GM21576 (cell line): ENCODE results near the gene AKAP9.
"Not testable (repeated sequence)": the region's sequence is repeated elsewhere in the genome, so short reads cannot be mapped to it uniquely, and the experiment has no call there.

Source experiments
- ATAC-seq: cut with Tn5 transposase; IDR thresholded peaks from one replicate; pipeline ENCODE4 v1.9.1; 2021; ENCODE audit warnings: mild to moderate bottlenecking, moderate library complexity; ENCODE audit not compliant: unreplicated experiment

The AKAP9 gene

DNA sequence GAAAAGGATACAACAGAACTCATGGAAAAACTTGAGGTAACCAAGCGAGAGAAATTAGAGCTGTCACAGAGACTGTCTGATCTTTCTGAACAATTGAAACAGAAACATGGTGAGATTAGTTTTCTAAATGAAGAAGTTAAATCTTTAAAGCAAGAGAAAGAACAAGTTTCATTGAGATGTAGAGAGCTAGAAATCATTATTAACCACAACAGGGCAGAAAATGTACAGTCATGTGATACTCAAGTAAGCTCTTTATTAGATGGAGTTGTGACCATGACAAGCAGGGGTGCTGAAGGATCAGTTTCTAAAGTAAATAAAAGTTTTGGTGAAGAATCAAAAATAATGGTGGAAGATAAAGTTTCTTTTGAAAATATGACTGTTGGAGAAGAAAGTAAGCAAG is 62.1 kb downstream of the AKAP9 start:
- no peak for ATAC-seq

DNA sequence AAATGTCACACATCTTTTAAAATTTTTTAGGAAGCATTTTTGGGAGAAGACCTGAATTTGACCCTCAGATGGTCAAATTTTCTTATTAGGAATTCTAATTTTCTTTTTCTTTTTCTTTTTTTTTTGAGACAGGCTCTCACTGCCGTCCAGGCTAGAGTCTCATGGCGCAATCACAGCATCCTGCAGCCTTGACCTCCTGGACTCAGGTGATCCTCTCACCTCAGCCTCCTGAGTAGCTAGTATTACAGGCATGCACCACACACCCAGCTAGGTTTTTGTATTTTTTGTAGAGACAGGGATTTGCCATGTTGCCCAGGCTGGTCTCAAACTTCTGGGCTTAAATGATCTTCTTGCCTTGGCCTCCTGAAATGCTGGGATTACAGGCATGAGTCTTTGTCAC is 65.4 kb downstream of the AKAP9 start:
- no peak for ATAC-seq

DNA sequence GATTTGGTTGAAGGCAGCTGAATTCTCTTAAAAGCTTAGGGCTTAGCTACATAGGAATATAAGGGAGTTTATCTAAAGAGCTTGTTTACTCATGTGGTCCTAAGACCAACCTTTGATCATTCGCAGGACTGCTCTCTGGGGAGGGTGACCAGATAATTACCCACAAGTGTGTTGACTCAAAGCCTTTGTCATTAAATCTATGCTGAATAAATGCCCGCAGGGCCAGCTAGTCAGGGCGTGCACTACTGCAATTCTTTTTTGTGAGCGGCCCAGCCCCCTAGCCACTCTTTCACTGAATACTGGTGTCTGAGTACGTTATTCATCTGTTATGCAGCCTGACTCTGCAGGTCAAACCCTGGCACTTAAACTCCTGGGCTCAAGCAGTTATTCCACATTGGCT is 69.6 kb downstream of the AKAP9 start:
- no peak for ATAC-seq

DNA sequence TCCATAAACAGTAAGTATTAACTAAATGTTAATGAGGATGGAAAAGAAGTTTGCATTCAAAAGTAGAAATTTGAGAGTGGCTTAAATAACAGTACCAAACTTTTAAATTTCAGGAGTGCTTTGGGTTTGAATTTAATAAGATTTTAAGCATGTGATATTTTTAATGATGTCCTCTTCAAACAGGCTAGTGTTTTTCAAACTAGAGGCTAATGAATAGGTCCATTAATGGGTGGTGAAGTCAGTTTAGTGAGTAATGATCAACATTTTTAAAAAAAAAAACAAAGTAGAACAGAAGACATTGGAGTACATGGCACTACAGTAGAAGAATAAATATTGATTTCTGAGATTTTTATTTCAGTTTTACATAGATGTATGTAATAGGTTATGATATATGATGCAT is 72.9 kb downstream of the AKAP9 start:
- ATAC-seq = no peak

DNA sequence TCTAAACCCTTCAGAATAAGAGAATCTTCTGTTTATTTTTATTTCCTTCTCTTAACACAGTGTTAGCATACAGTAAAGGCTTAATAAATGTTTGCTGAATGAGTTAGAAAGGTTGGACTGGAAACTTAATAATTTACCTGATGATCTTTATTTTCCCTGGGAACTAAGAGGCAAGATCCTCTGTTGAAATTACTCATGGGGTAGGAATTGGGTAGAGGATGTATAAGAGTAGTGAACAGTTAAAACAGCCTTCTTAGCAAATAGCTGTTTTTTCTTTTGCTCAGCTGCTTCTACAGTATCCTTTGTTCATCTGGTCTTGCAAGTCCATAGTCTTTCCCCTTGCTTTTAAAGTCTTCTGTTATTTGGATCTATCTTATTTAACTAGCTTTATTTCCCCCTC is 80.0 kb downstream of the AKAP9 start:
- no peak for ATAC-seq

DNA sequence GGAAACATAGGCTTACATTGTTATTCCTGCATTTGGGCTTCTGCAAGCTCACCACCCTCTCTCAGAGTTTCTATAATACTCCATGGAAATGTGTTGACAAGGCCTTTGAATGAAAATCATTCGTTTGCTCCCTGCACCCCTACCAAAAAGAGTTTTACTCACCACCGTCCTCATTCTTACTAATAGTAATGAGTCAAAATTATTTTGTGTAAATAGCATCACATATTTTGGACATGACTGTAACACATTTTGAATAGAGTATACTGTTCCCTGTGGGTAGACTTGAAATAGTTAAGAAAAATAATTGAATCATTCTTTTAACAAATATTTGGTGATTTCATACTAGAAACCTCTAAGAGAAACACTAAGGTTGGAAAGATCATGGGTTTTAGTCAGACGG is 84.6 kb downstream of the AKAP9 start:
- ATAC-seq = no peak

DNA sequence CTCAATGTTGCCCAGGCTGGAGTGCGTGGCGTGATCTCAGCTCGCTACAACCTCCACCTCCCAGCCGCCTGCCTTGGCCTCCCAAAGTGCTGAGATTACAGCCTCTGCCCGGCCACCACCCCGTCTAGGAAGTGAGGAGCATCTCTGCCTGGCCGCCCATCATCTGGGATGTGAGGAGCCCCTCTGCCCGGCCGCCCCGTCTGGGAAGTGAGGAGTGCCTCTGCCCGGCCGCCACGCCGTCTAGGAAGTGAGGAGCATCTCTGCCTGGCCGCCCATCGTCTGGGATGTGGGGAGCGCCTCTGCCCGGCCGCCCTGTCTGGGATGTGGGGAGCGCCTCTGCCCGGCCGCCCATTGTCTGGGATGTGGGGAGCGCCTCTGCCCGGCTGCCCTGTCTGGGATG is 86.0 kb downstream of the AKAP9 start:
- ATAC-seq = not testable (repeated sequence)

DNA sequence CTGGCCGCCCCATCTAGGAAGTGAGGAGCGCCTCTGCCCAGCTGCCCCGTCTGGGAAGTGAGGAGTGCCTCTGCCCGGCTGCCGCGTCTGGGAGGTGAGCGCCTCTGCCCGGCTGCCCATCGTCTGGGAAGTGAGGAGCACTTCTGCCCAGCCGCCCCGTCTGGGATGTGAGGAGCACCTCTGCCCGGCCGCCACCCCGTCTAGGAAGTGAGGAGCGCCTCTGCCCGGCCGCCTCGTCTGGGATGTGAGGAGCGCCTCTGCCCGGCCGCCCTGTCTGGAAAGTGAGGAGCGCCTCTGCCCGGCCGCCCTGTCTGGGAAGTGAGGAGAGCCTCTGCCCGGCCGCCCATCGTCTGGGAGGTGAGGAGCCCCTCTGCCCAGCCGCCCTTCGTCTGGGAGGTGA is 86.5 kb downstream of the AKAP9 start:
- ATAC-seq = not testable (repeated sequence)

DNA sequence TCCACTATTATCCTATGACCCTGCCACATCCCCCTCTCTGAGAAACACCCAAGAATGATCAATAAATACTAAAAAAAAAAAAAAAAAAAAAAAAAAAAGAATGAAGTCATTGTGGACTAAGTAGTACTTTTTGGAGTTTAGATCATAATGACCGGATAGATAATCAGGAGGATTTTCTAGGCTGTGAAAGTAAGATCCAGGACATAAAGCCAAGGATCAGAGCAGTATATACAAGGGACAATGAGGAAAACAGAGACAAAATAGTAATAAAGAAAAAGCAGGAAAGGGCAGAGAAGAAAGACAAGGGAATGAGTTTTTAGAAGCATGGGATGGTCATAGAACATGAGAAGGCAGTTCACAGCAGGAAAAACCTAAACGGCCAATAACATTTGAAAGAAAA is 87.6 kb downstream of the AKAP9 start:
- no peak for ATAC-seq

DNA sequence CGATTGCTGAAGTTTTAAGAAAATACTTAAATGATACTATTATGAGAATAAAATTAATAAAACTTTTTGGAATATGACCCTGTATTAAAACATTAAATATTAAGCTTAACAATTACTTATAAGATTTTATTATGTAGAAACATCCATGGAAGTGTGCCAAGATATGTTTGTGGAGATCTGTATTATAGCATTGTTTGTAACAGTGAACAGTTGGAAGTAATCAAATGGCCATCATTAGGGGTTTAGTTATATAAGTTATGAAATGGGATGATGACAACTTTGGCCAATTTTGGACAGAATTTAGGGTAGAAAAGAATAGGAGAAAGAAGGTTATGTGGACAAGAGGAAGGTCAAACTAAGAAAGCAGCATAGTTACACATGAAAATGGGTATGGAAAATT is 88.0 kb downstream of the AKAP9 start:
- ATAC-seq = no peak

DNA sequence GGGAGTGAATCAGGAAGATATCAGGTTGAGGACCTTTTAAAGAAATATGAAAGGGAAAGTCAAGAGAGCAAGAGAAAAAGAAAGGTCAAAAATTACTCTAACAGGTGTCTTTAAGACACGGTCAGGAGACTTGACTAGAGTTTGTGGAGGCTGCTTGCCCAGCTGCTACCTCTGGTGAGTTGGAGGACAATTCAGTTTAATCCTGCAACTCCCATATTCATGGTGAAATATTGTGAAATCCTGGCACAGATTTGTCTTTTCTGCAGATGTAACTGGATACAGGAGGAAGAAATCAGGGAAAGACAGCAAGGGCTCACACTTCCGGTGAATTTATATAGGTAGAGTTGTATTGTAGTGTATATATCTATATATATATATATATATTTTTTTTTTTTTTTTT is 93.5 kb downstream of the AKAP9 start:
- no peak for ATAC-seq

DNA sequence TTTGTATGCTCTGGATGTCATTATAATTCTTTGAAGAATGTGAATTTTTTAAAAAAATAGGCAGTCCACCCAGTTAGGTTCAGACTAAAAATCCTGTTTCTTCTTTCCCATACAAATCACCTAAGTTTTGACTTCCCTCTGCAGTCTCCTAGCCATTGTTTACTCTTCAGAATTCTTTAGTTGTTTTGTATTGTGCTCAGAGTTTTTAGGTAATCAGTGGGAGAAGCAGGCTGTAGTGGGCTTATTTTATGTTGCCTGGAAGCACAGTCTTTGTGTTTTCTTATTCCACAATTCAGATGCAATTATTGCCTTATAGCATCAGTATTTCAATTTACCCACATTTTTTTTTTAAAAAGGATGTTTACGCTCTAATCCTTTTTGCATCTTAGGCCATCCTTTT is 94.9 kb downstream of the AKAP9 start:
- ATAC-seq = no peak

DNA sequence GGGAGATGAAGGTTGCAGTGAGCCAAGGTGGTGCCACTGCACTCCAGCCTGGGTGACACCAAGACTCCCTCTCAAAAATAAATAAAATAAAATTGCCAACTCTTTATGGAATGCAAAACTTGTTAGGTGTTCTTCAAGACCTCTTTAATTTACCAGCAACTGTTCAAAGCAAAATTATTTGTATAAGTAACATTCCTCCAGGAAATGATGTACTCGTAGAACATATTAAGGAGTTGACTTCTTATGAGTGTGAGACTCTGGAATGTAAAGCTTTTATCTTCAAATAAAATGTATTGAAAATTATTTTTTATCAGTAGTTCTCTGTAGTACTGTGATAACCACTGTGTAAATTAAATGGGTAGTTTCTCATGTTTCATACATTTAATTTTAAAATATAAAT is 99.2 kb downstream of the AKAP9 start:
- ATAC-seq = no peak

DNA sequence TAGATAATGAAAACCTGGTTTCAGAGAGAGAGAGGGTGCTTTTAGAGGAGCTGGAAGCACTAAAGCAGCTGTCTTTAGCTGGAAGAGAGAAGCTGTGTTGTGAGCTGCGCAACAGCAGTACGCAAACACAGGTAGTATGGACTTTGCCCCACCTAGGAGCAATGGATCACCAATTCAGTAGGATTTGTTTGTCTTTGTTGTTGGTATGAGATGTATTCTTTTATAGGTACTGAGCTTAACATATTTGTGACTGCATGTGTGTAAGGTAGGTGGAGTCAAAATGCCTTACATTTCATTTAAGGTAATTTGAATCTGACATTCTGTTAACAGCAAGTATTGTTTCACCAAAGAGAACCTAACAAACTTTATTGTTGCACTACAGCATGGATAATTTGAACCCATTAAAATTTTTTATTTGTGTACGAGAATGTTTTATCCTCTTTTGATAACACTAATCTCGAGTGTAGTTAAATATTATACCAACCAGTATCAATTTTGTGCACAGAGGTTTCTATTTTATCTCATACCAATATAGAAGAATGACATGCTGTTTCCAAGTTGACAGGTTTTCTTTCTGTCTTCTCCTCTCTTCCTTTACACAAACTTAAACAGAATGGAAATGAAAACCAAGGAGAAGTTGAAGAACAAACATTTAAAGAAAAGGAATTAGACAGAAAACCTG is 101.5 kb downstream of the AKAP9 start:
- ATAC-seq = no peak

DNA sequence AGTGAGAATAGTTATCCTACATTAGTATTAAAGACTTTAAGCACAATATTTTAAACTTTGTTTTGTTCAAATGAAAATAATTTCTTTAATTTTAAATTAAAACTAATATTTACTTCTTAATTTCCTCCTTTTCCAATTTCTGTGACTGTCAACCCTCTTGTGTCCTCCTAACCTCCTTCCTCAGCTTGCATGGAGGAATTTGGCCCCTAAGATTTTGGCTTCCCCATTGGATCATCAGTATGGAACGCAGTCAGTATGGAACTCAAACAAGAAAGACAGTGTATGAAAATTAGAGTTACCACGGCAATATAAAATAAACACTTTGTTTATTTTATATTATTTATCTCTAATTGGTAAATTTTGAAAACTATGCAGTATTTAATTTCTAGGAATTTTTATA is 102.4 kb downstream of the AKAP9 start:
- ATAC-seq = no peak

DNA sequence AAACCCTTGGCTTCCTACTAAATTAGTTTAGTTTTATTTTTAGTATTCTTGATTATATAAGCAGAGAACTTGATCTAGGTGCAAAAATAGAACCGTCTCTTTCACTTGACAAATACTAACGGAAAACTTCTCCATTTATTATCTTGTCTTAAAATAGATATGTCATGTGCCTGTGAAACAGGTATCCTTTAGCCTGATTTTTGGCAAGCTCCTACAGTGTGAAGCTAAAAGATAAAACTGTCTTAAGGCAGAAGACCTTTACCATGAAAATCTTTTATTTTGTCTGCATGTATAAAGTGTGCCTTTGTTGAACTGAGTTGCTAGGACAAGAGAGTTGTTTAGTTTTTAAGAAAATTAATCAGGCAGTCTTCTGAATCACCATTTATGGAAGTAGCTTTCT is 103.0 kb downstream of the AKAP9 start:
- no peak for ATAC-seq

DNA sequence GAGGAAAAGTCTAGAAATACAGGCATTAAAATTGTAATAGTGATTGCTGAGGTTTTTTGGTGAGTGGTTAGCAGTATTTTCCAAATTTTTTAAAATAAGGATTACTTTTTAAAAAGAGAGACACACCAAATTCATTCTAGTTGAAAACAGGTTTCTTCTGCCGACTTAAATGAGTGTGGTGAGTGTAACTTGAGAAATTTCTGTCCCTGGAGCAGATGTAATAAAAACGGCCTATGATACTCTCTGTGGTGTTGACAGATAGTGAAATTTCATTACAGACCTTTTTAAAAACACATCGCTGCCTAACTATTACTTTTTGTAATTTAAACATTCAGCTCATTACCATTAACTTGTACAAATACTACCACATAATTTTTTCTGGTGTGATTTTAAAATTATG is 103.5 kb downstream of the AKAP9 start:
- ATAC-seq = no peak

DNA sequence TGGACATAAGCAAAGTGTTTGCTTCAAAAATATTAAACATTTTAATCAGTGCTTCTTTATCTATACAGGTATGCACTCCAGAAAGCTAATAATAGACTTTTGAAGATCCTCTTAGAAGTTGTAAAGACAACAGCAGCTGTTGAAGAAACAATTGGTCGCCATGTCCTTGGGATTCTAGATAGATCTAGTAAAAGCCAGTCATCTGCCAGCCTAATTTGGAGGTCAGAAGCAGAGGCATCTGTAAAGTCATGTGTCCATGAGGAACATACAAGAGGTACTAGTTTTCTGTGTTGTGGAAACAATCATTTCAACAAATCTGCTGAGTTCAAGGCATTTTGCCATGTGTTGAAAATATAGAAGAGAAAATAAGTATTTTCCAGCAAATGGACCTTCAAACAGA is 104.3 kb downstream of the AKAP9 start:
- ATAC-seq = no peak

DNA sequence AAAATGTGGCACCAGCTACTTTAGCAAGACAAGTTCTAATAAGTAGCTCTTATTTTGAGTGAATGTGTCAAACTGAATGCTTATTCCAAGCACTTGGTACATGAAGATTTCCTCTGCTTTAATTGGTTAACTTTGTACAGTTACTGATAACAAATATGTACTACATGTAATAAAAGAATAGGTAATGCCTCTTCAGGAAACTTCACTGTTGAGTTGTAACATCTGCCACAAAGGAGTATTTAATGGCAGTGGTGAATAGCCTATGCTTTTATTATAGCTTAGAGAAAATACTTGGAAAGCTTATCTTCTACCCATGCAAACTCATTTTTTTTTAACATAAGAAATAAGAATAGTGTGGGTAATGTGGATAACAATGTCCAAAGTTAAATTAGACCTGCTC is 111.0 kb downstream of the AKAP9 start:
- no peak for ATAC-seq

DNA sequence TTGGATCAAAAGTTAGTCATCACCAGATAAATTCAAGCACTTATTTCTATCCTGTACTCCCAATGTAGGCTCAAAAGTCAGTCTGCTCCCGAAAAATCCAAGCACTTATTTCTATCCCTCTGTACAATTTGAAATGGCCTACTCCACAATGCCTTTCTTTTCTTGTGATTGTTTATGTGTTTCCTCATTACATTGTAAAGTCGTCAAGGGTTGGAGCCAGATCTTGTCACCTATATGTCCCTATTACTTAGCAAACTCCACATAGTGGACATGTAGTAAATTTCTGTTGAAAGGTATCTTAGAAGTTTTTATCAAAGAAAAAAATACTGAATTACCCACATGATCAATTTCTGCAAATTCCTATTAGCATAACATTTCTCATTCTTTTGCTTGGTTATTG is 111.5 kb downstream of the AKAP9 start:
- no peak for ATAC-seq

DNA sequence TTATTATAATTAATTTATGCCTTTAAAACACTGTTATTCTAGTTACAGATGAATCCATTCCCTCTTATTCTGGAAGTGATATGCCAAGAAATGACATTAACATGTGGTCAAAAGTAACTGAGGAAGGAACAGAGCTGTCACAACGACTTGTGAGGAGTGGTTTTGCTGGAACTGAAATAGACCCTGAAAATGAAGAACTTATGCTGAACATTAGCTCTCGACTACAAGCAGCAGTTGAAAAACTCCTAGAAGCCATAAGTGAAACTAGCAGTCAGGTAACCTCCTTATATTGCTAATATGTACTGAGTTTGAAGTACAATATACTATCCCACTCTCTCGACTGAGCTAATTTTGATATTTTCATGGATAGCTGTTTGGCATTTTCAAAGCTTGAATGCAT is 112.0 kb downstream of the AKAP9 start:
- no peak for ATAC-seq

DNA sequence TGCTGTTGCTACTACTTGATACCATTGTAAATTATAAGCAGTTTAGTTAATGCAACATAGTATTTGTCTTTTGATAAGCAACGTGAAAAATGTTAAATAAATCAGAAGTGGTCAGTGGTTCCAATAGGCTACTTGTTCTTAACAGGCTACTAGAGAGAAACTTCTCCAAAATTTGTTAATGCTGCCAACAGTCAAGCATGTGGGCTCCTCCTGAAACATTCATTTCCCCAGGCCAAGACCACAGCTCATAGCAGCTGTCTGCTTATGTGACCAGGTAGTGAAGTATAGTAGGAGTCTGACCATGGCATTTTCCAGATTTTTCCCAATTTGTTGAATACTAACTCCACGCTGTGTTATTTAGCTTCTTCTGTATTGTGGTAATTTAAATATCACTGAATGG is 112.7 kb downstream of the AKAP9 start:
- ATAC-seq = no peak

DNA sequence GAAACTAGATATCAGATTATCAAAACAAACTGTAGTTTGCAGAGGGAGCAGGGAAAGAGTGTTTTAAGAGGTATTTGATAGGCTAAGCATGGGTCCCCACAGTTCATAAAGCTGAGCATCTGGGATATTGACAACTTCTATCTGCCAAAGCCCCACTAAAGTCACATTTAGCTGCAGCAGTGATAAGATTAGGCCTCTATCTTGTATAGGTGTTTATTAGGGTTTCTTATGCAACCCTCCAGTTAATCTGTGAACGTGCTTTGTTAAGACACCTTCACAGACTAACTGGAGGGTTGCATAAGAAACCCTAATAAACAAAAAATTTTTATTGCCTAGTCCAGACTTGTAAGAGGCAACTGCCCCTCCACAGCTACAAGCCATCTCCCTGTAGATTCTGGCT is 115.6 kb downstream of the AKAP9 start:
- ATAC-seq = no peak

DNA sequence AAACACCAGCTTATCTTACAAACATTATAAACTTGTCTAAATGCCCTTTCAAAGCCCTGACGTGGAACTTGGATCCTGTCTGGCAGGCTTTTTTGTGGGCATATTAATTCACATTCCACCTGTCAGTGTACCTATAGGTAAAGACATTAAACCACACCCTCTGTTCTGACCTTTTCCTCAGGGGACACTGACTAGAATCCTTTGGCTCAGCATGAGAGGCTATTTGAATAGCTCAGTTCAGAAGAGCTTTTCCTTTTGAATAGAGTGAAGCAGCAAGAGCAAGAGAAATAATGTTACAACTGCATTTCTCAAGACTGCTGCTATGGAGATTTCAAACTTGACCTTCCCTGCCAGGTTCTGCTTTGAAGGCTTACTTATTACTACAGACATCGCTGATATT is 116.7 kb downstream of the AKAP9 start:
- no peak for ATAC-seq
